GM12892 (cell line): ENCODE measurements around the gene HBE1.

Source experiments
- POLR2A ChIP-seq: IDR thresholded peaks from 2 replicates; pipeline ENCODE4 v1.6.1; 2011; ENCODE audit warnings: low read depth, low read length, control low read depth
- POLR2AphosphoS5 ChIP-seq: IDR thresholded peaks from 2 replicates; pipeline ENCODE4 v1.6.1; 2011; ENCODE audit warnings: low read depth, low read length, control low read depth
- TAF1 ChIP-seq: IDR thresholded peaks from 2 replicates; pipeline ENCODE4 v1.6.1; 2011; ENCODE audit warnings: low read depth, mild to moderate bottlenecking, control low read depth, low read length, borderline replicate concordance

DNA sequence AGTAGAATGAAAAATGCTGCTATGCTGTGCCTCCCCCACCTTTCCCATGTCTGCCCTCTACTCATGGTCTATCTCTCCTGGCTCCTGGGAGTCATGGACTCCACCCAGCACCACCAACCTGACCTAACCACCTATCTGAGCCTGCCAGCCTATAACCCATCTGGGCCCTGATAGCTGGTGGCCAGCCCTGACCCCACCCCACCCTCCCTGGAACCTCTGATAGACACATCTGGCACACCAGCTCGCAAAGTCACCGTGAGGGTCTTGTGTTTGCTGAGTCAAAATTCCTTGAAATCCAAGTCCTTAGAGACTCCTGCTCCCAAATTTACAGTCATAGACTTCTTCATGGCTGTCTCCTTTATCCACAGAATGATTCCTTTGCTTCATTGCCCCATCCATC lies 14.9 kb upstream of the HBE1 start:
- no peak for TF ChIP-seq TAF1
- TF ChIP-seq POLR2A: no peak
- TF ChIP-seq POLR2AphosphoS5: no peak
